Activated CD4-positive, CD25-positive, alpha-beta regulatory T cell treated with anti-CD3 and anti-CD28 coated beads, Interleukin-2, amount 50 U/mL, for 72 hours (primary cell): ENCODE measurements around the gene UBL7.
"Not testable (repeated sequence)": the region's sequence is repeated elsewhere in the genome, so short reads cannot be mapped to it uniquely, and the experiment has no call there.

Experiments
- DNase-seq: peaks from one replicate; pipeline ENCODE4 v3.0.0; 2021

UBL7 gene

GRCh38 chr15:74461847-74462511 is 1.0 kb upstream of the UBL7 start:
- no peak for DNase-seq

DNA sequence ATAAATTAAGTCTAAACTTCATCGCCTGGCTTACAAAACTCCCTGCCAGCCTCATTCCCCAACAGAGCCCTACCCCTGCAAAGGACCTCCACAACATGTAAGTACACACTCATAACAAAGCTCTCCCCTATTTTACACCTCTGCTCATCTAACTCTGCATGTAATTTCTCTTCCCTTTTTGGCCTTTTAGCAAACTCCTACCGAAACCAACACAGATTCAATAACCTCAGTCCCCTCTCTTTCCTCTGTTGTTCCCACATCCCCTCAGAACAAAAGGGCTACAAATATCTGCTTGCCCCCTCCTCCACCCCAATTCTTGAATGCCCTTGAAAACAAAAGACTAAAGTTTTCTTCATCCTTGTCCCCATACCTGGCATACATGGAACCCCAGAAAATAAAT is 662 bp downstream of the UBL7 start:
- no peak for DNase-seq

- not testable (repeated sequence) for DNase-seq
Measured at GRCh38 chr15:74459798-74460197, 1.2 kb downstream of the UBL7 start.

DNA sequence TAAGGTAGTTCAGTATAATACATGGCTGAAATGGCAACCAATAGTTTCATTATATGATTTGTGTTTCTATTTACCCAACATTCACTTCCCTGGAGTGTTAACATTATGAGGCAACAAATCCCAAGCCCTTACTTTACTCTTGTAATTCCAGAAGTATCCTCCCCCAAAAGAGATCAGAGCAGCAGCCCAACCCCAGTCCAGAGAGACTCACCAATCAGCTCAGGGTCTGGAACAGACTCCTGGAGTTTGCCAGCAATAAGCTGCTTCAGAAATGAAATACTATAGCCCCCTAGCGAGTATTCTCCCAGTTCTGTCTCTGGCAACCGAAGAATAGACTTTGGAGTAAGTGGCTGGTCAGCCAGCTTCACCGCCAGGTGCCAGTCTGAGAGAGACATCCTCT is 2.5 kb downstream of the UBL7 start:
- no peak for DNase-seq

DNA sequence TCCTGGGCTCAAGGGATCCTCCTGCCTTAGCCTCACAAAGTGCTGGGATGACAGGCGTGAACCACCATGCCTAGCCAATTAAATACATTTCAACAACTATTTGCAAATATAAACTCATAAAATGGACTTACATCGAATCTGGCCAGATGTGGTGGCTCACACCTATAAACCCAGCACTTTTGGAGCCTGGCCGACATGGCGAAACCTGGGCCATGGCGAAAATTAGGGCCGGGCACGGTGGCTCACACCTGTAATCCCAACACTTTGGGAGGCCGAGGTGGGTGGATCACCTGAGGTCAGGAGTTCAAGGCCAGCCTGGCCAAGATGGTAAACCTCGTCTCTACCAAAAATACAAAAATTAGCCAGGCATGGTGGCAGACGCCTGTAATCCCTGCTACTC is 3.9 kb downstream of the UBL7 start:
- DNase-seq: not testable (repeated sequence)

DNA sequence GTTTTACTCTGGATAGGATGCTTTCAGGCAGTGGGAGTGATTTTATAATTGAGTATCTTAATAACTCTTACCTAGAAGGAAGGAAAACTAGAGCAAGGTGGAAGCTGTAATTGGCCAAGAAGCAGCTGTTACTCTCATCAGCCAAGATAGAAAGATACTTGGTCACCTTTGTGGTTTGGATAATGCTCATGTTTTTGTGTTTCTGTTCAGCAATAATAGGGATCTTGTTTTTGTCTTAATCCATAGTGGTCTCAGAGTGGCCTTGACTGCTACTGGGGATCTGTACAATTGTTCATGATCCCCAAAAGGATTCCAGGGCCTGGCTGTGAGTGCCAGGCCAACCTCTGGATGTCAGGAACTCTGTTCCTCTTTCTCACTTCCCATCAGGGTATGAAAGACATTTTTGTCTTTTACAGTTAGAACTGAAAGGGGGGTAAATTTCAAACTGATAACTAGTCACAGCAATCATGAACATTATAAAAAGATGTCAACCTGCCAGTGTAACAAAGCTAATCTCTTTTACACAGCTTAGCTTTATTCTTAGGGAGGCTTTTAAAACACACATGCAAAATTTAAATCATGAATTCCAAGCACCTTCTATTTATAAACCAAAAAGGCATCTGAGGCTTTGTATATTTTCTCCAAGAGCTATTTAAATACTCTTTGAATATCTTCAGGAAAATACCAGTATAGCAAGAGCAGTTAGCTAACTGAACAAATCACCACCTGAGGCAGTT is 6.0 kb downstream of the UBL7 start:
- no peak for DNase-seq

GRCh38 chr15:74453925-74454763 is 6.8 kb downstream of the UBL7 start:
- DNase-seq: no peak

- no peak for DNase-seq
Measured at GRCh38 chr15:74451861-74452835, 8.8 kb downstream of the UBL7 start.

DNA sequence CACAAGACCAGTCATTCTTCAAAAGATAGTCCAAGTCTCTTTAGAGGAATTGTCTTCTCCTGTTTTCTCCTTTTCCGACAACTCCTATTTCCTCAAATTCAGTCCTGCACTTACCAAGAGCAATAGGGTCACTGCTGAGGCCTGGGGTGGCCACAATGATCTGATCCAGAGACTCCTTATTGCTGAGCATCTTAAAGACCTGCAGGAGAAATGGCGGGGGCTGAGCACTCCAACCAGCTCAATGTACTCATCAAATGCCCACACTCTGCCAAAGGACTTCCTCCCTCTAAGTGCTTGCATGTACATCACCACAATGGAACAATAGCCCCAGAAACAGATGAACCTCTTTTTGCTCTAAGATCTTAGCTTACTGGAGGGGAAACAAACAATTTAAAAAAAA is 9.6 kb downstream of the UBL7 start:
- no peak for DNase-seq

DNA sequence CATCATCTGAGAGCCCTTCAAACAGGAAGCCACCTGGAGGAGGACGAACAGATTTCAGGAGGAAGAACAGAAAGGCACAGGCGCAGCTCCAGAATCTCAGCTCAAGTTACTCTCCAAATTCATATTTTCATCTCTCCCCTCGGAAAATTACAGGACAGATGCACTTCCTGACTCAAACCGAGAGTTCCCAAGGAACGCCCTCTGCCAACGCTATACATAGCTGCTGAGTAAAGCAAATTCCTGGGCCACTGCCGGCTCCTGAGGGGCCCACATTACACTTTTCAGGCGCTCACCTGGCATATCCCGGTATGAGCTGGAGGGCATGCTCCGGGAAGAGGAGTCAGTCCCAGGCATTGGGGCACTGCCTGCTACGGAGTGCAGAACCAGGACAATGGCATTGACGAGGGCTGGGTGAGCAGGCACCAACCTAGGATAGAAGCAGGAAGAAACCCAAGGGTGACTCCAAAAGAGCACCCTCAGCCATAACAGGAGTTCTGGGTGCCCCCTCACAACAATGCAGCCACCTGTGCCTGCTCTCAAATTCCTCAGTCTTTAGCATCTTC is 11.2 kb downstream of the UBL7 start:
- no peak for DNase-seq

DNA sequence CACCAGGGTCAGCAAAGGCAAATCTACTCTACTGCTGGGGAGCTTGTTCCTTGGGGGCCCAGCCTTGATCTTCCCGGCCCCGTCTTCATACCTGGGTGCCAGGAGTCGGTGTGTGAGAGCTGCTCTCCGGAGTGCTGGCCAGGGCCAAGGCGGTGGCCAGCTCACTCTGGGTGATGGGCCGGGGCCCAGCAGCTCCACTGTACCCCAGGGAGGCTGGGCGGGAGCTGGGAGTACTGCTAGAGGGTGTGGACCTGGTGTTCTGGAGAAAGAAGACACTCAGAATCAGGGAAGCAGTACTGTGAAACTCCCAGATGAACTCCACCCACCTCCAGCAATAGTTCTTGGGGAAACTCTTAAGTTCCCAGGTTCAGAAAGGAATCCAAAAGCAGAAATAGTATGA is 11.9 kb downstream of the UBL7 start:
- no peak for DNase-seq

GRCh38 chr15:74445816-74446763 is 14.9 kb downstream of the UBL7 start:
- DNase-seq: no peak

DNA sequence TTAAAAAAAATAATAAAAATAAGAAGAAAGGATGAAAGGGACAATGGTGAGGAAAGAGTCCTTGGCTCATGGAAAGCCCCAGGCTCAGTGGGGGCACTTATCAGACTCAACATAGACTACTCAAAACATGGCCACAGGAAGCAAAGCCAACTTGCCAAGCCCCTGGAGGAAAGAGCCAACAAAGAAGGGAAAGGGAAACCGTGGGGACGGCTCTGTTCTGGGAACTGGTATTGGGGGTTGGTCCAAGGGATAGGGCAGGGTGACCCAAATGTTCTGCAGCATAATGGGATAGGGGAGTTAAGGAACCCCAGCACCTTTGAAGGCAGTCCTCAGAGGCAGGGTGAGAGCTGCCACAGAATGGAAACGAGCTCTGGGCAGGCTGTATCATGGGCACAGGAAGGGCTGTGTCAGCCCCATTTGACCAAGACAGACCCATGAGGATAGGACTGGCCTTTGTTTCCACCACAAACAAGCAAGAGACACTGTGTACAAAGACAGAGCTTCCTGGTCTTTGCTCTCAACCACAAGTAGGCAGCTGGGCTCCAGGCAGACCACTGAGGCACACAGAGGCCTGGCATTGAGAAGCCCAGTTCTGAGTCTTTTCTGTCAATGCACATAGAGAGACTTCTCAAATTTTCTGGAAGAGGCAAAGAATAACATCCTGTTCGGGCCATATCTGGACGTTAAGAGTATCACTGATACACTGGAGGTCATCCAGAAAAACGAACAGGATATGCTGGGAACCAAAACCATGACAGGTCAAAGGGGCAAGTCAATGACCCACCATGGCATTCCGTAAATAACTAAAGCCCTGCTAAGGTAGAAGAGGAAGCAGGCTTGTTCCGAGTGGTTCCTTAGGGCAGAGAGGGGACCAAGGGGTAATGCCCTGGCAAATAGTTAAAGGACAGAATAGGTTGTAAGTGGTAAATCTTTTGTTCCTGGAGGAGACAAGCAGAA is 16.6 kb downstream of the UBL7 start:
- DNase-seq: no peak

DNA sequence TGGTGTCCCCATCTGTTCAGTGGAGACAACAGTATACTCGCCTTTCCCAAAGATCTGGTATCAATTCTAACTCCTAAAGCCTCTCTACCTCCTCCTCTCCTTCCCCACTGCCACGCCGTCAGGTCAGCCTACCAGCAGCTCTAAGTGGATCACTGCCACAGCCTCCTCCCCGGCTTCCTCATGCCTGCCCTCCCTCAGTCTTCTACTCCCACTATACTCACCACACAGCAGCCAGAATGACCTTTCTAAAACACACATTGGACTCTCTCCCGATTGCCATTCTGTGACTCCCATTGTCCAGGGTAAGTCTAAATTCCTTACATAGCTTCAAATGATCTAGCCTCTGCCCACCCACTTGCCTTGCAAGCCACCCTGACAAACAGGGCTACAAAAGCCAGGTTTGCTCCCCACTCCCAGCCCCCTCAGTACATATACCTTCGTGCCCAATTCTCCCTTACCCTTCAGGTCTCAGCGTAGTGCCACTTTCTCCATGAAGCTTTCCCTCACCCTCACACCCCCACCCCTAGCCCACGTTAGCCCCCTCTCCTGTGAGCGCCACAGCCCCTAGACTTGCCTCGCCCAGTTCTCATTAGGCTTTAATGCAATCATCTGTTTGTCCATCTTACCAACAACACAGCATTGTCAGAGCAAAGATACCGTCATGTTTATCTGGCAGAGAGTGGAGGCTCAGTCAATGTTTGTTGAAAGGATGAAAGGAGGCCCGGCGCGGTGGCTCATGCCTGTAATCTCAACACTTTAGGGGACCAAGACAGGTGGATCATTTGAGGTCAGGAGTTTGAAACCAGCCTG is 17.7 kb downstream of the UBL7 start:
- DNase-seq: no peak

GRCh38 chr15:74442604-74443003 is 18.4 kb downstream of the UBL7 start:
- DNase-seq: no peak

DNA sequence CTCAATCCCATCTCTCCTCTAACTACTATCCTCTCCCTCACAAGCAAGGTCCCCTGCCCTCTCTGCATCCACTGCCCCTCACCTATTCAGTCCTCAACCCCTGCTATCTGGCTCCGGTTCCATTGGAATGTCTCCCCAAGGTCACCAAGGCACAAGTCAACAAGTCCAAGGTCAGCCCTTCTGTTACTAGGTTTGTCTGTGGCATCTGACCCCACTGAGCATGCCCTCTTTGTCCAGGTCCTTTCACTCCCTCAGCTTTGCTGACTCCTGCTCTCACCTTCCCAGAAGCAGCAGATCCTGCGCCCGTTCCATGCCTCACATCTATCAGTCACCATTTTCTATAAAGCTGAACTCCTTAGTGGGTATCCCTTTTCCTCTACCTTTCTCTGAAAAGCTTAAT is 18.9 kb downstream of the UBL7 start:
- DNase-seq: no peak

DNA sequence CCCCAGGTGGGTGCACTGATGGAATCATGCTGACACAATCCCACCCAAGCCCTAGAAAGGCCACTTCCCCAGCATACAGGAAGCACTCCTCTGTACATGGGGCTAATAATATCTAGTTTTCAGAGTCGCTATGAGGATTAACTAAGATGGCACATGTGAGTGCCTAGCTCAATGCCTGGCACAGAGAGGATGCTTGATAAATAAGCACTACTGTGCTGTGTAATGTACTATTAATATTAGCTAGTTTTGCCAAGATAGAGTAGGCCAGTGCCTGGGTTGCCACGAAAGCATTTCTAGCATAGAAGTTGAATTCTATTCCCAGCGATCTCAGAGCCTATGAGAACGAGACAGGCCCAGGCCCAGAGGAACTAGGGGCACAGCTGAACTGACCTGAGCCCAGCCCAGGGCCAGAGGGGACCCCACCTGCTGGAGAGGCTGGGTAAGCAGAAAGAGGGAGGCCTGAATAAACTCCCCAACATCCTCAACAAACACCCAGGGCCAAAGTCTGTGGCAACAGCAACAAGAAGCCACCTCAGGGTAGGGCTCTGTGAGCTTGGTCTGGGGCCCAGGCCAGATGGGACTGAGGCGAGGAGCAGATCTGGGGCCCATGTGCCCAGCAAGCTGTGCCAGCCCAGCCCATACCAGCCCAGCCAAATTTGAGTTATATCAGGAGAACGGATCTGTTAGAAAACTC is 19.6 kb downstream of the UBL7 start:
- no peak for DNase-seq

DNA sequence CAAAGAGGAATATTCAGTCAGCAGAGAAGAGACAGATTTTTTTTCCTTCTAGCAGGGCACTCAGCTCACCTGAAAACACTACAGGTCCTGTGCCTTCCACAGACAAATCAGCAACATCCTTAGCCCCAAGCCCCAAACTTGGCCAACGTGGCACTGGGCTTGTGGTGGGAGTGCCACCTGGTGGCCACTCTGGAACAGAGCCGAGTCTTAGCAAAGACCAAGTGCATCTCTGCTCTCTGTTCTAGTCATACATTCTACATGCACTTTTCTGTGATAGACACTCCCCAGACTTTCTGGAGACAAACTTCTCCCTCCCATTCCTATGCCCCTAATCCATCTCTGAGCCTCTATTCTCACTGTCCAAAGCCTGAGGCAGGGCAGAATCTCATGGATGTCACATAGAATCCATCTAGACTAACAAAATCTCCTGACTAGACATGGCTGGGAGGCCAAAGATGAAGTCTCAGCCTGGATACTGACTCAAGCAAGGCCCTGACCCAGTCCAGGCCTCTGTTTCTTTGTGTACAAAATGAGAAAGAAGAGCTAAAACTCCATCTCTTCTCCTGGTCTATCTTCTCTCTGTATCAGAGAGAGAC is 22.1 kb downstream of the UBL7 start:
- DNase-seq: peak; percentile 74
